ENCODE data around the gene DCAF16.

- TF ChIP-seq CTCF (IDR thresholded peaks at IDR 0.05) (no peak), POLR2A (IDR thresholded peaks at IDR 0.05) (no peak), EP300 (IDR thresholded peaks at IDR 0.05) (no peak)
Observed at GRCh38 chr4:17859793-17860406, 49.3 kb upstream of the DCAF16 start.

Measured in suprapubic skin (tissue), 3 donors.